Lung (tissue), 12 donors: Measurements from ENCODE around the gene COL25A1. TPM values are rescaled to one million over a fixed set of nuclear protein-coding genes. Genes with fewer than 3 reads are reported as not detected.

Experiments
- ATAC-seq: fragments of 200-7000 bp; cut with Tn5 transposase; one replicate; pipeline ENCODE4 v1.9.1; 2020; ENCODE audit warnings: moderate number of reproducible peaks; ENCODE audit not compliant: insufficient read depth, low FRiP score
- DNase-seq, 3 donors: peaks; one replicate each; pipeline ENCODE4 v3.0.0-alpha.2; 2013 to 2017
- H3K27ac ChIP-seq, 2 donors: one replicate each; pipeline ENCODE4 v1.5.1; 2013; ENCODE audit warnings: mild to moderate bottlenecking in 2 of 2, moderate library complexity in 2 of 2, control low read depth in 1 of 2, inconsistent platforms in 1 of 2, low read depth in 1 of 2, low read length in 1 of 2
- H3K27me3 ChIP-seq, 3 donors: one replicate each; pipeline ENCODE4 v1.5.1; 2013; ENCODE audit warnings: low read length in 2 of 3; ENCODE audit not compliant: control insufficient read depth in 3 of 3, insufficient read depth in 3 of 3
- H3K36me3 ChIP-seq, 4 donors: one replicate each; pipeline ENCODE4 v1.5.1; 2013; ENCODE audit warnings: low read length in 4 of 4, mild to moderate bottlenecking in 1 of 4, moderate library complexity in 1 of 4; ENCODE audit not compliant: control insufficient read depth in 4 of 4, insufficient read depth in 4 of 4
- H3K4me1 ChIP-seq, 5 donors: one replicate each; pipeline ENCODE4 v1.5.1; 2013; ENCODE audit warnings: low read length in 5 of 5, mild to moderate bottlenecking in 2 of 5, moderate library complexity in 1 of 5; ENCODE audit not compliant: control insufficient read depth in 5 of 5, insufficient read depth in 5 of 5
- H3K4me3 ChIP-seq: one replicate; pipeline ENCODE4 v1.5.1; 2013; ENCODE audit warnings: mild to moderate bottlenecking, control low read depth, moderate library complexity
- H3K9ac ChIP-seq, 2 donors: one replicate each; pipeline ENCODE4 v1.5.1; 2013; ENCODE audit warnings: low read length in 2 of 2, control low read depth in 1 of 2; ENCODE audit not compliant: insufficient read depth in 1 of 2
- H3K9me3 ChIP-seq, 4 donors: one replicate each; pipeline ENCODE4 v1.5.1; 2013; ENCODE audit warnings: low read length in 3 of 4, mild to moderate bottlenecking in 1 of 4, moderate library complexity in 1 of 4; ENCODE audit not compliant: control insufficient read depth in 4 of 4, insufficient read depth in 3 of 4
- WGBS, 2 donors: extraction: QIAGEN DNeasy Blood & Tissue Kit; methylation state at CpG; one replicate each; pipeline ENCODE4 v1.1.7; 2013; 5-methylcytosine and 5-hydroxymethylcytosine counted together
- polyA plus RNA-seq, 2 donors: library from polyadenylated mRNA; stranded (reverse); fragments of 200-250 nt; gene quantifications; one replicate each; pipeline ENCODE4 v1.2.1, GENCODE V29; 2013
- total RNA-seq, 2 donors: library from RNA; depleted of rRNA in 1 of 2; stranded (reverse); fragments of >200 nt in 1 of 2; gene quantifications; one replicate each; pipeline ENCODE4 v1.2.1, GENCODE V29; 2014 to 2021
- TF ChIP-seq, protein P1 (sequence below): IDR thresholded peaks from 2 replicates; pipeline ENCODE4 v1.5.1; 2012; ENCODE audit warnings: mild to moderate bottlenecking; ENCODE audit errors: control extremely low read depth, extremely low read depth
- donor health status: control.
- donor health status: control.
- donor health status: Bipolar disorder and iron deficiency.
- donor health status: healthy.
- donor health status: DM: yes; HTN: yes; CAD: no.

Gene COL25A1
- total and polyA plus RNA-seq, 4 donors = 0.06 to 3.5 (median 1.8) TPM

- no peak for ATAC-seq
- no peak overlapping the region for H3K27ac ChIP-seq
- peaks cover 0 to 6% (median 0%) of the 10 kb centered on the region in 4 donors for H3K9me3 ChIP-seq
- DNase-seq = peak in 1 of 3 donors; percentile 51
- no peak overlapping the region for H3K9ac ChIP-seq
- H3K27me3 ChIP-seq = no peaks in the 10 kb centered on the region
- H3K36me3 ChIP-seq = no peaks in the 10 kb centered on the region
- WGBS, 2 donors = 73 to 82% methylated on average over 3 of the region's 3 CpGs
- TF ChIP-seq, protein P1, sequence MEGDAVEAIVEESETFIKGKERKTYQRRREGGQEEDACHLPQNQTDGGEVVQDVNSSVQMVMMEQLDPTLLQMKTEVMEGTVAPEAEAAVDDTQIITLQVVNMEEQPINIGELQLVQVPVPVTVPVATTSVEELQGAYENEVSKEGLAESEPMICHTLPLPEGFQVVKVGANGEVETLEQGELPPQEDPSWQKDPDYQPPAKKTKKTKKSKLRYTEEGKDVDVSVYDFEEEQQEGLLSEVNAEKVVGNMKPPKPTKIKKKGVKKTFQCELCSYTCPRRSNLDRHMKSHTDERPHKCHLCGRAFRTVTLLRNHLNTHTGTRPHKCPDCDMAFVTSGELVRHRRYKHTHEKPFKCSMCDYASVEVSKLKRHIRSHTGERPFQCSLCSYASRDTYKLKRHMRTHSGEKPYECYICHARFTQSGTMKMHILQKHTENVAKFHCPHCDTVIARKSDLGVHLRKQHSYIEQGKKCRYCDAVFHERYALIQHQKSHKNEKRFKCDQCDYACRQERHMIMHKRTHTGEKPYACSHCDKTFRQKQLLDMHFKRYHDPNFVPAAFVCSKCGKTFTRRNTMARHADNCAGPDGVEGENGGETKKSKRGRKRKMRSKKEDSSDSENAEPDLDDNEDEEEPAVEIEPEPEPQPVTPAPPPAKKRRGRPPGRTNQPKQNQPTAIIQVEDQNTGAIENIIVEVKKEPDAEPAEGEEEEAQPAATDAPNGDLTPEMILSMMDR = no peak
- H3K4me3 ChIP-seq = no peak overlapping the region
- H3K4me1 ChIP-seq = peaks cover 0 to 10% (median 0%) of the 10 kb centered on the region in 5 donors
These were observed 291.0 kb downstream of the COL25A1 start for GRCh38 chr4:109011241-109012026.

GRCh38 chr4:109010521-109010920 lies 291.9 kb downstream of the COL25A1 start:
- Histone ChIP-seq H3K36me3 (no peaks in the 10 kb centered on the region), H3K27me3 (no peaks in the 10 kb centered on the region), H3K9me3 (peaks cover 0 to 2% (median 0%) of the 10 kb centered on the region in 4 donors), H3K27ac (no peak overlapping the region), H3K9ac (no peak overlapping the region), H3K4me1 (peaks cover 0 to 10% (median 0%) of the 10 kb centered on the region in 5 donors), H3K4me3 (no peak overlapping the region)
- TF ChIP-seq, protein P1 = no peak
- ATAC-seq = no peak
- 41 to 66% methylated on average over 2 of the region's 2 CpGs for WGBS, 2 donors
- DNase-seq = peak in 2 of 3 donors; percentile 20 to 26

DNA sequence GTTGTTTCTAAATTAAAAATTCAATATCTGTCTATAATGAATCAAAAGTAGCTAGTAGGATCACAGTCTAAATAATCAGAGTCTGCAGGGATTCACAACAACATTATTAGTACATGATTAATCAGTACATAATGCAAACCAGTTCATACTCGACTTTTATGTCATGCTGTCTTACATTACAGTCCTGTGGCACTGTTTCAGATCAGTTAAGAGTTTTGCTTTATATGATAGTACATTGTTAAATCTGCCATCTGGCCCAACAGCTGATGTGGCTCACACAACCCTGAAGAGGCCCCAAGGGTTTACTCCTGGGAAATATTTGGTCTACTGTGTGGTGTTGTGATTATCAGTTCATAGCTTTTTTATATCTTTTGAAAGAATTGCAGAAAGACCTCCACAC lies 292.5 kb downstream of the COL25A1 start:
- Histone ChIP-seq H3K27me3 (no peaks in the 10 kb centered on the region), H3K4me1 (peaks cover 0 to 10% (median 0%) of the 10 kb centered on the region in 5 donors), H3K4me3 (no peak overlapping the region), H3K27ac (no peak overlapping the region), H3K9ac (no peak overlapping the region), H3K36me3 (no peaks in the 10 kb centered on the region), H3K9me3 (peaks cover 0 to 2% (median 0%) of the 10 kb centered on the region in 4 donors)
- WGBS, 2 donors = 47 to 54% methylated on average over 1 of the region's 1 CpG
- ATAC-seq = no peak
- TF ChIP-seq, protein P1 = no peak
- DNase-seq = peak; percentile 64 to 86 (median 75)
